ENCODE measurements around the gene MYEF2. TPM values are rescaled to one million over a fixed set of nuclear protein-coding genes. Genes with fewer than 3 reads are reported as not detected.

Gene MYEF2
- total RNA-seq, 4 donors from 2014 or later = 2.6 to 65.3 (median 35.5) TPM

- Histone ChIP-seq H3K27me3 (no peaks in the 10 kb centered on the region), H3K9me3 (no peaks in the 10 kb centered on the region), H3K27ac (no peak overlapping the region), H3K4me1 (no peaks in the 10 kb centered on the region), H3K36me3 (no peaks in the 10 kb centered on the region), H3K4me3 (no peak overlapping the region)
- no peak for DNase-seq
- no peak for TF ChIP-seq POLR2A (IDR thresholded peaks at IDR 0.05)
- no peak for TF ChIP-seq CTCF (IDR thresholded peaks at IDR 0.05)
- intact Hi-C loops (cut with DNase I; ENCODE audit: low total_unique reads) = no loop called here
These were observed 45.2 kb downstream of the MYEF2 start for GRCh38 chr15:48132874-48133273.

GRCh38 chr15:48131324-48131723 is 46.8 kb downstream of the MYEF2 start:
- Histone ChIP-seq H3K4me1 (no peaks in the 10 kb centered on the region), H3K36me3 (no peaks in the 10 kb centered on the region), H3K4me3 (no peak overlapping the region), H3K27me3 (no peaks in the 10 kb centered on the region), H3K27ac (no peak overlapping the region), H3K9me3 (no peaks in the 10 kb centered on the region)
- no peak for DNase-seq
- TF ChIP-seq POLR2A (IDR thresholded peaks at IDR 0.05) (no peak), CTCF (IDR thresholded peaks at IDR 0.05) (no peak)
- intact Hi-C loops (cut with DNase I; ENCODE audit: low total_unique reads) = no loop called here

GRCh38 chr15:48126667-48127355 is 51.3 kb downstream of the MYEF2 start:
- H3K27me3 ChIP-seq = no peaks in the 10 kb centered on the region
- H3K4me3 ChIP-seq = no peak overlapping the region
- no peak overlapping the region for H3K27ac ChIP-seq
- DNase-seq = no peak
- TF ChIP-seq CTCF (IDR thresholded peaks at IDR 0.05) (no peak), POLR2A (IDR thresholded peaks at IDR 0.05) (no peak)
- H3K9me3 ChIP-seq = no peaks in the 10 kb centered on the region
- intact Hi-C loops (cut with DNase I; ENCODE audit: low total_unique reads) = no loop called here
- H3K36me3 ChIP-seq = no peaks in the 10 kb centered on the region
- H3K4me1 ChIP-seq = no peaks in the 10 kb centered on the region

GRCh38 chr15:48121849-48122248 is 56.2 kb downstream of the MYEF2 start:
- H3K27me3 ChIP-seq = no peaks in the 10 kb centered on the region
- intact Hi-C loops (cut with DNase I; ENCODE audit: low total_unique reads) = no loop called here
- TF ChIP-seq CTCF (IDR thresholded peaks at IDR 0.05) (no peak), POLR2A (IDR thresholded peaks at IDR 0.05) (no peak)
- H3K27ac ChIP-seq = no peak overlapping the region
- no peaks in the 10 kb centered on the region for H3K4me1 ChIP-seq
- no peaks in the 10 kb centered on the region for H3K36me3 ChIP-seq
- DNase-seq = no peak
- H3K9me3 ChIP-seq = no peaks in the 10 kb centered on the region
- H3K4me3 ChIP-seq = no peak overlapping the region

GRCh38 chr15:48120745-48121144 is 57.4 kb downstream of the MYEF2 start, which contains the start of gene SLC24A5:
TSS of gene SLC24A5 (plus strand) at chr15:48120990. CDS start at chr15:48121045, 55 bp downstream.
- Histone ChIP-seq H3K36me3 (no peaks in the 10 kb centered on the region), H3K4me3 (no peak within 1 kb of the TSS), H3K27ac (no peak within 1 kb of the TSS), H3K9me3 (no peaks in the 10 kb centered on the region), H3K4me1 (no peaks in the 10 kb centered on the region), H3K27me3 (no peaks in the 10 kb centered on the region)
- intact Hi-C loops (cut with DNase I; ENCODE audit: low total_unique reads) = no loop called here
- DNase-seq = no peak
- TF ChIP-seq POLR2A (IDR thresholded peaks at IDR 0.05) (no peak), CTCF (IDR thresholded peaks at IDR 0.05) (no peak)
